Activated CD4-positive, alpha-beta memory T cell treated with anti-CD3 and anti-CD28 coated beads for 36 hours (primary cell): ENCODE data around the gene GIN1. TPM values are rescaled to one million over a fixed set of nuclear protein-coding genes. Genes with fewer than 3 reads are reported as not detected.
"Not testable (repeated sequence)": the region's sequence is repeated elsewhere in the genome, so short reads cannot be mapped to it uniquely, and the experiment has no call there.

Source experiments
- CTCF ChIA-PET: fragments of 350-600 bp; sonication (Branson Sonifier 250); formaldehyde crosslinking; loops from one replicate; lab custom pipeline; 2021; ENCODE audit warnings: antibody characterized with exemption, inconsistent platforms; lab: Charles Lee
- POLR2A ChIA-PET: fragments of 350-600 bp; sonication (Branson Sonifier 250); formaldehyde crosslinking; loops from one replicate; lab custom pipeline; 2021; ENCODE audit warnings: antibody characterized with exemption; lab: Charles Lee
- DNase-seq: peaks from one replicate; pipeline ENCODE4 v3.0.0-alpha.2; 2020
- H3K27ac Mint-ChIP-seq: one replicate; pipeline ENCODE4 v1.8.0; 2021; ENCODE audit warnings: mixed read lengths
- H3K27me3 Mint-ChIP-seq: one replicate; pipeline ENCODE4 v1.8.0; 2021; ENCODE audit warnings: mixed read lengths
- H3K36me3 Mint-ChIP-seq: one replicate; pipeline ENCODE4 v1.8.0; 2021; ENCODE audit warnings: mixed read lengths
- H3K4me1 Mint-ChIP-seq: one replicate; pipeline ENCODE4 v1.8.0; 2021; ENCODE audit warnings: low read depth, mixed read lengths
- H3K4me3 Mint-ChIP-seq: one replicate; pipeline ENCODE4 v1.8.0; 2021; ENCODE audit warnings: mild to moderate bottlenecking, mixed read lengths
- H3K9me3 Mint-ChIP-seq: one replicate; pipeline ENCODE4 v1.8.0; 2021; ENCODE audit warnings: mixed read lengths
- intact Hi-C: fragments of 100-400 bp; cut with micrococcal nuclease; formaldehyde crosslinking; loops from one replicate; pipeline ENCODE4 v1.15.1; 2023
- total RNA-seq, 2 experiments: library from RNA; stranded (reverse); gene quantifications; one replicate each; pipeline ENCODE4 v1.2.3, GENCODE V29; 2021

The GIN1 gene
- total RNA-seq, 2 experiments from 2014 or later: 9.7 to 10.7 TPM

- CTCF ChIA-PET, H3K27me3 Mint-ChIP-seq, intact Hi-C loops, POLR2A ChIA-PET, H3K4me1 Mint-ChIP-seq, H3K36me3 Mint-ChIP-seq, H3K4me3 Mint-ChIP-seq, H3K27ac Mint-ChIP-seq, DNase-seq: not testable (repeated sequence)
- peaks cover 55% of the 10 kb centered on the region for H3K9me3 Mint-ChIP-seq
Observed at GRCh38 chr5:103073500-103073899, 46.4 kb downstream of the GIN1 start.

DNA sequence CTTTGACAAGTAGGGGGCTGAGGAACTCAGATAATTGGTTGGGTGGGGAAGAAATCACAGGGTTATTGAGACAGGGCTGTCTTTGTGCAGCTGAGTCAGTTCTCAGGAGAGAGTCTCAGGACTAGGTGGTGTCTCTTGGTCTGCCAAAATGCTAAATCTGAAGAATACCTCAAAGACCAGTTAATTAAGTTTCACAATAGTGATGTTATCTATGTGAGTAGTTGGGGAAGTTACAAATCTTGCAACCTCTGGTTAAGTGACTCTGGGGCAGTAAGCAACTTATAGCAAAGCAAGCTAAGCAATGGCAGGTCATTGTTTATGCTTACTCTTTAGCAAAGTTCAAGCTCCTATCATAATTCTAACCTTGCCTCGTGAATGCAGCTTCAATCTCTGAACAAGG is 53.6 kb downstream of the GIN1 start:
- intact Hi-C loops: no loop called here
- Mint-ChIP-seq H3K27ac (no peak overlapping the region), H3K36me3 (no peaks in the 10 kb centered on the region), H3K27me3 (no peaks in the 10 kb centered on the region), H3K9me3 (no peaks in the 10 kb centered on the region), H3K4me3 (no peak overlapping the region), H3K4me1 (no peaks in the 10 kb centered on the region)
- ChIA-PET CTCF (no interaction called here), POLR2A (no interaction called here)
- no peak for DNase-seq

GRCh38 chr5:103060424-103060954 is 59.4 kb downstream of the GIN1 start:
- POLR2A ChIA-PET: no interaction called here
- peaks cover 4% of the 10 kb centered on the region for H3K4me1 Mint-ChIP-seq
- no peak overlapping the region for H3K27ac Mint-ChIP-seq
- H3K27me3 Mint-ChIP-seq: peaks cover 2% of the 10 kb centered on the region
- no peak for DNase-seq
- H3K4me3 Mint-ChIP-seq: no peak overlapping the region
- H3K36me3 Mint-ChIP-seq: peaks cover 2% of the 10 kb centered on the region
- intact Hi-C loops: no loop called here
- H3K9me3 Mint-ChIP-seq: peaks cover 2% of the 10 kb centered on the region
- CTCF ChIA-PET: no interaction called here

GRCh38 chr5:103059525-103059924 is 60.4 kb downstream of the GIN1 start:
- intact Hi-C loops: no loop called here
- Mint-ChIP-seq H3K27me3 (peaks cover 2% of the 10 kb centered on the region), H3K4me3 (no peak overlapping the region), H3K36me3 (peaks cover 2% of the 10 kb centered on the region), H3K4me1 (peaks cover 4% of the 10 kb centered on the region), H3K9me3 (peaks cover 2% of the 10 kb centered on the region), H3K27ac (no peak overlapping the region)
- DNase-seq: no peak
- CTCF ChIA-PET: no interaction called here
- POLR2A ChIA-PET: no interaction called here

- peaks cover 2% of the 10 kb centered on the region for H3K36me3 Mint-ChIP-seq
- H3K27ac Mint-ChIP-seq: no peak overlapping the region
- POLR2A ChIA-PET: no interaction called here
- peaks cover 2% of the 10 kb centered on the region for H3K9me3 Mint-ChIP-seq
- intact Hi-C loops: no loop called here
- CTCF ChIA-PET: no interaction called here
- no peak for DNase-seq
- H3K4me3 Mint-ChIP-seq: no peak overlapping the region
- H3K27me3 Mint-ChIP-seq: peaks cover 2% of the 10 kb centered on the region
- peaks cover 4% of the 10 kb centered on the region for H3K4me1 Mint-ChIP-seq
Observed at GRCh38 chr5:103057208-103058130, 62.5 kb downstream of the GIN1 start.

DNA sequence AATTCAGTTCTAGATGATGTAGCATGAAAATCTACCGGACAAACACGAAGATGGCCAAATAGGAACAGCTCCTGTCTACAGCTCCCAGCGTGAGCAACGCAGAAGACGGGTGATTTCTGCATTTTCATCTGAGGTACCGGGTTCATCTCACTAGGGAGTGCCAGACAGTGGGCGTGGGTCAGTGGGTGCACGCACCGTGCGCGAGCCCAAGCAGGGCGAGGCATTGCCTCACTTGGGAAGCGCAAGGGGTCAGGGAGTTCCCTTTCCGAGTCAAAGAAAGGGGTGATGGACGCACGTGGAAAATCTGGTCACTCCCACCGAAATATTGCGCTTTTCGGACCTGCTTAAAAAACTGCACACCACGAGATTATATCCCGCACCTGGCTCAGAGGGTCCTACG is 73.2 kb downstream of the GIN1 start:
- H3K36me3 Mint-ChIP-seq, H3K9me3 Mint-ChIP-seq, H3K27me3 Mint-ChIP-seq, H3K4me1 Mint-ChIP-seq, DNase-seq, H3K4me3 Mint-ChIP-seq, POLR2A ChIA-PET, H3K27ac Mint-ChIP-seq, intact Hi-C loops: not testable (repeated sequence)
- CTCF ChIA-PET: interaction anchor here (0.6 kb wide), 1 partner anchor 125 kb away, joined by 3 read pairs; no protein-coding TSS in a partner anchor

DNA sequence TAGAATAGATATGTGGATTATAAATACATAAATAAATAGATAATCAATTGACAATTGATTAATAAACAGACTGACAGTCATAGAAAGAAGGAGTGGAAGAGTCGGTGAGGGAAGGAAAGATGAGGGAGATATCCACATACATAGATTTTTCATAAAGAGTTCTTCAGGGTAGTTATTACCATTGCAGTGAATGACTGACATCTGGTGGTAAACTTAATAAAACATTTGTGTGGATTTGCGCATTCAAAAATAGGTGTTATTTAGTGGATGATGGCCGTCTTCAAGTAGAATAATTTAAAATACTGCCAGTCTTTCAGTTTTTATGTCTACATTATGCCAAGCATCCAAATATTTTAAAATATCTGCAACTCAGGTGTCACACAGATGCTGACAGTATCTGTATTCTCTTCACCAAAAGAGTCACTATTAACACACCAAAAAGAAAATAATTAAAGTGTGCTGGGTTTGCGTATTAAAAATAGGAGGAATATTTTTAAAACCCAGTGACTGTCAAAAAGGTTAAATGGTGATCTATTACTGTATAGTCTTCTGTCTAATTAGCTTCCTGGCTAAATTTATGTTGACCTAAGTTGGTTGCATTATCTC is 78.8 kb downstream of the GIN1 start:
- H3K9me3 Mint-ChIP-seq: no peaks in the 10 kb centered on the region
- POLR2A ChIA-PET: no interaction called here
- H3K27me3 Mint-ChIP-seq: peaks cover 2% of the 10 kb centered on the region
- CTCF ChIA-PET: interaction anchor here (1.0 to 1.1 kb wide), 2 partner anchors 361 to 504 kb away, joined by 3 read pairs; no protein-coding TSS in a partner anchor
- intact Hi-C loops: loop anchor here (1.0 to 2.0 kb wide), 2 partner anchors 360 to 458 kb away; no protein-coding TSS in a partner anchor
- DNase-seq: no peak
- H3K27ac Mint-ChIP-seq: no peak overlapping the region
- no peaks in the 10 kb centered on the region for H3K36me3 Mint-ChIP-seq
- no peaks in the 10 kb centered on the region for H3K4me1 Mint-ChIP-seq
- H3K4me3 Mint-ChIP-seq: no peak overlapping the region

- Mint-ChIP-seq H3K4me1 (no peaks in the 10 kb centered on the region), H3K36me3 (no peaks in the 10 kb centered on the region), H3K9me3 (no peaks in the 10 kb centered on the region), H3K27me3 (no peaks in the 10 kb centered on the region), H3K4me3 (no peak overlapping the region), H3K27ac (no peak overlapping the region)
- CTCF ChIA-PET: no interaction called here
- POLR2A ChIA-PET: no interaction called here
- intact Hi-C loops: loop anchor here (10.0 kb wide), 1 partner anchor 187 kb away; no protein-coding TSS in a partner anchor
- no peak for DNase-seq
Observed at GRCh38 chr5:103037673-103038455, 82.1 kb downstream of the GIN1 start.

- H3K4me1 Mint-ChIP-seq: no peaks in the 10 kb centered on the region
Observed at GRCh38 chr5:103036601-103037000, 83.3 kb downstream of the GIN1 start.

More at GRCh38 chr5:103036601-103037000, 83.3 kb downstream of the GIN1 start:
- DNase-seq: no peak
- Mint-ChIP-seq H3K4me3 (no peak overlapping the region), H3K27me3 (no peaks in the 10 kb centered on the region), H3K9me3 (no peaks in the 10 kb centered on the region), H3K27ac (no peak overlapping the region), H3K36me3 (peaks cover 3% of the 10 kb centered on the region)
- ChIA-PET POLR2A (no interaction called here), CTCF (interaction anchor here (0.7 to 1.8 kb wide), 3 partner anchors 102 to 355 kb away, joined by 3 to 5 read pairs (median 3); no protein-coding TSS in a partner anchor)
- intact Hi-C loops: loop anchor here (10.0 kb wide), 1 partner anchor 188 kb away; no protein-coding TSS in a partner anchor
